HFF-Myc (cell line): ENCODE results near the gene PGA4.

Source experiments
- DNase-seq: peaks from one replicate; pipeline ENCODE4 v3.0.0-alpha.2; 2011; ENCODE audit warnings: low read depth; ENCODE audit errors: extremely low read depth
- H3K4me3 ChIP-seq: replicated peaks from 2 replicates; pipeline ENCODE4 v1.5.1; 2011; ENCODE audit warnings: low read depth, mild to moderate bottlenecking, control low read depth, low read length
- CTCF ChIP-seq: IDR thresholded peaks from 2 replicates; pipeline ENCODE4 v1.5.1; 2012; ENCODE audit warnings: mild to moderate bottlenecking, low read depth, low read length, control low read depth; ENCODE audit errors: missing control alignments

The PGA4 gene

DNA sequence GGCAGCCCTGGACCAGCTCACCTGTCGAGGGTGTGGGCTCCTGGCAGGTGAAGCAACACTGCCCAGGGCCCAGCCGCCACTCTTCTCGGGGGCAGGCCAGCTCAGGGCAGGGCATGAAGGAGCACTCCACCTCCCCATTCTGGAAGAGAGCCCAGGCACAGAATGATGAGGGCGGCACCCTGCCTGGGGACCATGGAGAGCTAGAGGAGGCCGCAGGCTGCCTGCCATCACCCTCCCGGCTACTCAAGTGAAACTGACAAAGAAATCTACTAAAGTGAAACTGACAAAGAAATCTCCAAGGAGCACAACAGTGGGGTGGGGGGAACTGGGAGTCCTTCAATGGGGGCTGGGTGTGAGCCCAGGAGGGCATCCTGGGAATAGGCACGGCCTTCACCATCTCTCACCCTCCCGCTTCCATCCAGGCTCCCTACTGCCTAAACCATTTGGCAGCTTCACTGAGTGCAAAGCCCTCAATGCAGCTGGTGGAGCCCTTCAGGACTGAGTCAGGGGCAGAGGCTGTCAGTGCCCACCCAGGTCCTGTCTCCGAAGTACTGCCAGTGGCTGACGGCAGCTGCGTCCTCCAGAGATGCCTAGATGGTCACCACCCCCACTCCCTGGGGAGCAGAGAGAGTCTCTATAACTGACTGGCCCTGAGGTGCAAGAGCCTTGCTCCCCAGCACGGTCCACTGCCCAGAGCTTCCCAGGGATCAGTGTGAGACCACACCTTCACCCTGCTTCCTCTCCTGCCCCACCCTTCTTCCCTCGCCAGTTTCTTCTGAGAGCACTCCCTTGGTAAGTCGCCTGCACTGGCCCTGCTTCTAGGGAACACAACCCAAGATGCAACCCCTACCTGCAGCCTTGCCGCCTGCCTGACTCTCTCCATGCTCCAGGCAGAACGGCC, 51.3 kb downstream of the PGA4 start:
- no peak for TF ChIP-seq CTCF
- DNase-seq = no peak
- no peak overlapping the region for H3K4me3 ChIP-seq

GRCh38 chr11:61274084-61274483, 51.9 kb downstream of the PGA4 start:
- no peak overlapping the region for H3K4me3 ChIP-seq
- no peak for DNase-seq
- TF ChIP-seq CTCF = no peak

- no peak for DNase-seq
- no peak for TF ChIP-seq CTCF
- H3K4me3 ChIP-seq = no peak overlapping the region
Observed at GRCh38 chr11:61275191-61275590, 53.0 kb downstream of the PGA4 start.

- DNase-seq = no peak
Observed at GRCh38 chr11:61277186-61278000, 55.2 kb downstream of the PGA4 start.

GRCh38 chr11:61278001-61278470, 55.9 kb downstream of the PGA4 start:
- DNase-seq = no peak
- no peak for TF ChIP-seq CTCF
- no peak overlapping the region for H3K4me3 ChIP-seq

More at GRCh38 chr11:61277186-61278000, 55.2 kb downstream of the PGA4 start:
- TF ChIP-seq CTCF = no peak
- no peak overlapping the region for H3K4me3 ChIP-seq

GRCh38 chr11:61279934-61280659, 58.0 kb downstream of the PGA4 start:
- no peak overlapping the region for H3K4me3 ChIP-seq
- TF ChIP-seq CTCF = no peak
- DNase-seq = no peak
